Esophagus muscularis mucosa (tissue), 4 donors: Measurements from ENCODE around the gene PRMT7. TPM values are rescaled to one million over a fixed set of nuclear protein-coding genes. Genes with fewer than 3 reads are reported as not detected.
A peak's percentile ranks its signal among the peaks of the same experiment; 100 is the strongest.

ENCODE experiments used
- DNase-seq: peaks from one replicate; pipeline ENCODE4 v3.0.0-alpha.2; 2017; ENCODE audit errors: extremely low spot score
- H3K27ac ChIP-seq, 4 donors: fragments of 200-600 bp; sonication (generic); replicated peaks in 1 of 4; 1 replicate in 3 of 4; 2 replicates in 1 of 4; pipeline ENCODE4 v1.5.1; 2016 to 2019; ENCODE audit warnings: mild to moderate bottlenecking in 1 of 4
- H3K27me3 ChIP-seq, 4 donors: fragments of 200-600 bp; sonication (generic); one replicate each; pipeline versions ENCODE4 v1.5.1 to v1.6.0; 2016 to 2019
- H3K36me3 ChIP-seq, 4 donors: fragments of 200-600 bp; sonication (generic); one replicate each; pipeline ENCODE4 v1.5.1; 2016 to 2019
- H3K4me1 ChIP-seq, 4 donors: fragments of 200-600 bp; sonication (generic); one replicate each; pipeline ENCODE4 v1.5.1; 2016 to 2019
- H3K4me3 ChIP-seq, 4 donors: fragments of 200-600 bp; sonication (generic); 1 replicate in 2 of 4; 2 replicates in 2 of 4; pipeline ENCODE4 v1.5.1; 2016 to 2019; ENCODE audit warnings: mild to moderate bottlenecking in 4 of 4, moderate library complexity in 1 of 4
- H3K9me3 ChIP-seq, 4 donors: fragments of 200-600 bp; sonication (generic); 1 replicate in 3 of 4; 2 replicates in 1 of 4; pipeline ENCODE4 v1.5.1; 2016 to 2019
- CTCF ChIP-seq, 3 experiments: fragments of 200-600 bp in 2 of 3; fragments of 450-650 bp in 1 of 3; sonication (generic) in 2 of 3; IDR thresholded peaks; one replicate each; pipeline ENCODE4 v1.5.1; 2017 to 2019; ENCODE audit warnings: antibody characterized with exemption in 3 of 3, mild to moderate bottlenecking in 2 of 3, moderate library complexity in 1 of 3
- EP300 ChIP-seq: sonication (generic); formaldehyde crosslinking; IDR thresholded peaks from one replicate; pipeline ENCODE4 v1.6.1; 2017; ENCODE audit warnings: antibody characterized with exemption
- POLR2A ChIP-seq: fragments of 450-650 bp; IDR thresholded peaks from one replicate; pipeline ENCODE4 v1.6.1; 2017; ENCODE audit warnings: antibody characterized with exemption, moderate library complexity, mild to moderate bottlenecking, low read depth
- POLR2AphosphoS5 ChIP-seq, 2 donors: sonication (generic); formaldehyde crosslinking; IDR thresholded peaks; one replicate each; pipeline ENCODE4 v1.6.1; 2017; ENCODE audit warnings: antibody characterized with exemption in 2 of 2
- WGBS: methylation state at CpG from one replicate; pipeline ENCODE4 v1.1.5; 2018; 5-methylcytosine and 5-hydroxymethylcytosine counted together
- intact Hi-C: fragments of 100-400 bp; cut with DNase I; formaldehyde crosslinking; loops from one replicate; pipeline ENCODE4 v1.15.1; 2023
- total RNA-seq, 4 donors: library from RNA; depleted of rRNA; stranded (reverse); fragments of >200 nt; gene quantifications; one replicate each; pipeline versions ENCODE4 v1.1.0 to v1.2.1, GENCODE V29; 2016

The PRMT7 gene
- total RNA-seq, 4 donors from 2014 or later: 20.0 to 31.1 (median 26.8) TPM

GRCh38 chr16:68306633-68307032, 4.2 kb upstream of the PRMT7 start:
- Histone ChIP-seq H3K4me1 (peaks cover 19 to 31% (median 26%) of the 10 kb centered on the region in 4 donors), H3K4me3 (no peak overlapping the region), H3K27ac (no peak overlapping the region), H3K36me3 (peaks cover 17 to 75% (median 67%) of the 10 kb centered on the region in 4 donors), H3K27me3 (no peaks in the 10 kb centered on the region), H3K9me3 (no peaks in the 10 kb centered on the region)
- 85% methylated on average over 3 of the region's 3 CpGs for WGBS
- no peak for DNase-seq
- intact Hi-C loops: no loop called here
- no peak for TF ChIP-seq EP300
- TF ChIP-seq POLR2A: no peak
- TF ChIP-seq CTCF (IDR thresholded peaks at IDR 0.05): no peak
- TF ChIP-seq POLR2AphosphoS5 (IDR thresholded peaks at IDR 0.05): no peak

DNA sequence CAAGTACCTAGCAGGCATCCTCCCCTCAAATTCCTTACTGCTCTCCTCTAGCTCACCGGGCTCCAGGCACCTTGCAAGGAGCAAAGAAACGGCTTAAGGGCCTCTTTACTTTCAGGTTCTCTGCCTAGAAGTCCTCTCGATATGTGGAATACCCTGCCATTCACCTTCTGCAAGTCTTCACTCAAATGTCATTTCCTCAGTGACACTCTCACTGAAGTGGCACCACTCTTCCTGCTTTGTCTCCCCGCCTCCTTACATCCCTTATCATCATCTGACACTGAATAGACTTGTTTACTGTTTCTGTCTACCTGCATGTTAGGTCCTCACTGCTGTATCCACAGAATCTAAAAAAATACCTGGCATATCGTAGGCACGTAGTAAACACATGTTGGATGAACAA, 1.0 kb upstream of the PRMT7 start:
- DNase-seq: no peak
- Histone ChIP-seq H3K9me3 (no peaks in the 10 kb centered on the region), H3K27me3 (no peaks in the 10 kb centered on the region), H3K36me3 (peaks cover 4 to 52% (median 40%) of the 10 kb centered on the region in 4 donors), H3K27ac (peak overlapping the region in 3 of 4 donors; percentile 77 to 84 (median 80)), H3K4me3 (peak overlapping the region; percentile 71 to 92 (median 86)), H3K4me1 (peaks cover 23 to 46% (median 41%) of the 10 kb centered on the region in 4 donors)
- WGBS: 37% methylated on average over 6 of the region's 6 CpGs
- intact Hi-C loops: loop anchor here (5.0 kb wide), 1 partner anchor 47 kb away; the partner anchor contains the start of gene SLC7A6
- TF ChIP-seq EP300 (no peak), CTCF (IDR thresholded peaks at IDR 0.05) (no peak), POLR2AphosphoS5 (IDR thresholded peaks at IDR 0.05) (no peak), POLR2A (no peak)

- peaks cover 4 to 46% (median 36%) of the 10 kb centered on the region in 4 donors for H3K36me3 ChIP-seq
- no CpG with 5 or more reads among the region's 29 CpGs for WGBS
Measured at GRCh38 chr16:68310437-68310773, 414 bp upstream of the PRMT7 start.

DNA sequence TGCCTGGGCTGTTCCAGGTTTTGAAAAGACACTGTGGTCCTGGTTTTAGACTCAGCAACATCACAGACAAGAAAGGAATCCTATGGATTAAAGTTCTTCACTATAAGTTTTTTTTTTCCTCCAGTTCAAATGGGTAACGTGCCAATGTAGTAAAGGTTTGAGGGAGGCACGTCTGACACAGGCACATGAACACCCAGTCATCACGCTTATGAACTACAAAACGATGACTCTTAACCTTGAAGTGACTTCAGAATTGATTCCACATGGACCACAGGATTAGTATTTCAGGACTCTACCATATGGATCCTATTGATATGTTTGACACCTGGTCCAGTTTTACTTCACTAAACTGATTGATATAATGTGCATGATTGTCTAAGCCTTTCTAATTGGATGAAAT, 2.3 kb downstream of the PRMT7 start:
- intact Hi-C loops: loop anchor here (5.0 kb wide), 1 partner anchor 51 kb away; the partner anchor contains the start of gene SLC7A6
- WGBS: 77% methylated on average over 4 of the region's 4 CpGs
- no peak overlapping the region for H3K4me3 ChIP-seq
- no peak for DNase-seq
- H3K4me1 ChIP-seq: peaks cover 23 to 46% (median 39%) of the 10 kb centered on the region in 4 donors
- no peaks in the 10 kb centered on the region for H3K27me3 ChIP-seq
- TF ChIP-seq POLR2AphosphoS5 (IDR thresholded peaks at IDR 0.05): no peak
- TF ChIP-seq CTCF (IDR thresholded peaks at IDR 0.05): no peak
- no peak for TF ChIP-seq EP300
- TF ChIP-seq POLR2A: no peak
- peaks cover 18 to 43% (median 34%) of the 10 kb centered on the region in 4 donors for H3K36me3 ChIP-seq
- H3K9me3 ChIP-seq: no peaks in the 10 kb centered on the region
- H3K27ac ChIP-seq: no peak overlapping the region

More at GRCh38 chr16:68310437-68310773, 414 bp upstream of the PRMT7 start:
- Histone ChIP-seq H3K27me3 (no peaks in the 10 kb centered on the region), H3K4me1 (peaks cover 23 to 46% (median 41%) of the 10 kb centered on the region in 4 donors), H3K4me3 (peak overlapping the region; percentile 71 to 92 (median 86)), H3K27ac (peak overlapping the region; percentile 77 to 84 (median 82)), H3K9me3 (no peaks in the 10 kb centered on the region)
- no peak for DNase-seq
- intact Hi-C loops: loop anchor here (5.0 kb wide), 1 partner anchor 48 kb away; the partner anchor contains the start of gene SLC7A6
- no peak for TF ChIP-seq EP300

GRCh38 chr16:68319185-68319908, 8.5 kb downstream of the PRMT7 start:
- no peak for DNase-seq
- no peaks in the 10 kb centered on the region for H3K9me3 ChIP-seq
- H3K27ac ChIP-seq: no peak overlapping the region
- H3K36me3 ChIP-seq: peaks cover 26 to 84% (median 73%) of the 10 kb centered on the region in 4 donors
- TF ChIP-seq POLR2A (no peak), CTCF (IDR thresholded peaks at IDR 0.05) (no peak), POLR2AphosphoS5 (IDR thresholded peaks at IDR 0.05) (no peak), EP300 (no peak)
- WGBS: 93% methylated on average over 6 of the region's 6 CpGs
- H3K4me3 ChIP-seq: no peak overlapping the region
- intact Hi-C loops: no loop called here
- no peaks in the 10 kb centered on the region for H3K4me1 ChIP-seq
- no peaks in the 10 kb centered on the region for H3K27me3 ChIP-seq
